AG08396 (cell line): ENCODE results near the gene ANKRD13A.
"Not testable (repeated sequence)": the region's sequence is repeated elsewhere in the genome, so short reads cannot be mapped to it uniquely, and the experiment has no call there.

ENCODE experiments used
- DNase-seq: peaks from one replicate; pipeline ENCODE4 v3.0.0; 2012; ENCODE audit warnings: low spot score, mixed read lengths

The ANKRD13A gene

GRCh38 chr12:109983432-109984142, 15.6 kb upstream of the ANKRD13A start:
- no peak for DNase-seq

- DNase-seq: not testable (repeated sequence)
Measured at GRCh38 chr12:109986236-109986635, 13.0 kb upstream of the ANKRD13A start.

- DNase-seq: no peak
Measured at GRCh38 chr12:109987615-109988014, 11.6 kb upstream of the ANKRD13A start.

- DNase-seq: no peak
Measured at GRCh38 chr12:109988274-109988673, 11.0 kb upstream of the ANKRD13A start.

- no peak for DNase-seq
Measured at GRCh38 chr12:109988903-109989302, 10.3 kb upstream of the ANKRD13A start.

- no peak for DNase-seq
Measured at GRCh38 chr12:109989380-109989779, 9.8 kb upstream of the ANKRD13A start.

- DNase-seq: no peak
Measured at GRCh38 chr12:109991586-109991985, 7.6 kb upstream of the ANKRD13A start.

GRCh38 chr12:109993091-109993490, 6.1 kb upstream of the ANKRD13A start:
- DNase-seq: no peak

- no peak for DNase-seq
Measured at GRCh38 chr12:109994401-109995175, 4.6 kb upstream of the ANKRD13A start.

GRCh38 chr12:109995361-109995685, 3.9 kb upstream of the ANKRD13A start:
- no peak for DNase-seq

GRCh38 chr12:109995686-109996482, 3.3 kb upstream of the ANKRD13A start, which contains the start of gene GIT2:
Gene GIT2 (minus strand): TSS chr12:109996368. CDS start chr12:109996224, 144 bp downstream.
- DNase-seq: peak; percentile 96

GRCh38 chr12:109996483-109996853, 2.8 kb upstream of the ANKRD13A start:
- no peak for DNase-seq

- DNase-seq: no peak
Measured at GRCh38 chr12:109997393-109997792, 1.8 kb upstream of the ANKRD13A start.

- no peak for DNase-seq
Measured at GRCh38 chr12:109998241-109998903, 858 bp upstream of the ANKRD13A start.

GRCh38 chr12:109999649-109999971, 380 bp downstream of the ANKRD13A start:
- no peak for DNase-seq

GRCh38 chr12:109999983-110000505, 814 bp downstream of the ANKRD13A start:
- peak; percentile 27 for DNase-seq

- peak; percentile 72 for DNase-seq
Measured at GRCh38 chr12:110001596-110001995, 2.4 kb downstream of the ANKRD13A start.

GRCh38 chr12:110002676-110003515, 3.7 kb downstream of the ANKRD13A start:
- no peak for DNase-seq

- no peak for DNase-seq
Measured at GRCh38 chr12:110004598-110004997, 5.4 kb downstream of the ANKRD13A start.

GRCh38 chr12:110005319-110005973, 6.2 kb downstream of the ANKRD13A start:
- DNase-seq: no peak

- no peak for DNase-seq
Measured at GRCh38 chr12:110006115-110006514, 6.9 kb downstream of the ANKRD13A start.
